Activated naive CD4-positive, alpha-beta T cell treated with anti-CD3 and anti-CD28 coated beads, Interleukin-2, amount 50 U/mL, for 24 hours (primary cell): ENCODE results near the gene SLC35B2.
A peak's percentile ranks its signal among the peaks of the same experiment; 100 is the strongest.

Source experiments
- H3K27ac Mint-ChIP-seq: one replicate; pipeline ENCODE4 v1.8.0; 2021; ENCODE audit warnings: mild to moderate bottlenecking, mixed read lengths
- H3K27me3 Mint-ChIP-seq: one replicate; pipeline ENCODE4 v1.8.0; 2021; ENCODE audit warnings: mixed read lengths
- H3K36me3 Mint-ChIP-seq: one replicate; pipeline ENCODE4 v1.8.0; 2021; ENCODE audit warnings: mixed read lengths
- H3K4me1 Mint-ChIP-seq: one replicate; pipeline ENCODE4 v1.8.0; 2021; ENCODE audit warnings: mixed read lengths
- H3K4me3 Mint-ChIP-seq: one replicate; pipeline ENCODE4 v1.8.0; 2021; ENCODE audit warnings: mild to moderate bottlenecking, mixed read lengths
- H3K9me3 Mint-ChIP-seq: one replicate; pipeline ENCODE4 v1.8.0; 2021; ENCODE audit warnings: mixed read lengths

SLC35B2 gene

DNA sequence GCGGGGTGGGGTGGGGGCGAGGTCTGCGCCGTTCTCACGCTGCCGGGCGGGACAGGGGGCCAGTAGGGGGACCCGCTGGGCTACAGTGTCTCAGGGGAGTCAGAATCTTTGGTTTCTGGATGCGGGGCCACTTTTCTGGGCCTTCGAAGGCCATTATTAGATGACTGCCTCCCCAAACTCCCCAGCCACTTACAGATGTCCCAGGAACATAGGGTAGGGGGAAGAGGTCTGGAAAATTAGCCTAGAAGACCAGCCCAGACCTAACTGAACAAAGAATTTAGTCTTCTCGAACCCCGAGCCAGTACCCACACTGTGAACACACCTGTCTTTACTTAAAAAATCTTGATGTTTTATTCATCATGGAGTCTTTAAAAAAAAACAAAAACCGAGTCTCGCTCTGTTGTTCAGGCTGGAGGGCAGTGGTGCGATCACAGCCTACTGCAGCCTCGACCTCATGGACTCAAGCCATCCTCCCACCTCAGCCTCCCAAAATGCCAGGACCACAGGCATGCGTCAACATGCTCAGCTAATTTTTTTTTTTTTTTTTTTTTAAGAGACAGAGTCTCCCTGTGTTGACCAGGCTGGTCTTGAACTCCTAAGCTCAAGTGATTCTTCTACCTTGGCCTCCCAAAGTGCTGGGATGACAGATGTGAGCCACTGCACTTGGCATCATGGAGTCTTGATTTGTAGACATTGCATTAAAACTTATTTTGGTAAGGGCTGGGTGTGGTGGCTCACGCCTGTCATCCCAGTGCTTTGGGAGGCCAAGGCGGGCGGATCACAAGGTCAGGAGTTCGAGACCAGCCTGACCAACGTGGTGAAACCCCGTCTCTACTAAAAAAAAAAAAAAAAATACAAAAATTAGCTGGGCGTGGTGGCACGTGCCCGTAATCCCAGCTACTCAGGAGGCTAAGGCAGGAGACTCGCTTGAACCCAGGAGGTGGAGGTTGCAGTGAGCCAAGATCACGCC lies 37.2 kb downstream of the SLC35B2 start:
- Mint-ChIP-seq H3K27me3 (no peaks in the 10 kb centered on the region), H3K4me1 (peaks cover 34% of the 10 kb centered on the region), H3K9me3 (no peaks in the 10 kb centered on the region), H3K36me3 (peaks cover 3% of the 10 kb centered on the region), H3K27ac (no peak overlapping the region), H3K4me3 (no peak overlapping the region)

DNA sequence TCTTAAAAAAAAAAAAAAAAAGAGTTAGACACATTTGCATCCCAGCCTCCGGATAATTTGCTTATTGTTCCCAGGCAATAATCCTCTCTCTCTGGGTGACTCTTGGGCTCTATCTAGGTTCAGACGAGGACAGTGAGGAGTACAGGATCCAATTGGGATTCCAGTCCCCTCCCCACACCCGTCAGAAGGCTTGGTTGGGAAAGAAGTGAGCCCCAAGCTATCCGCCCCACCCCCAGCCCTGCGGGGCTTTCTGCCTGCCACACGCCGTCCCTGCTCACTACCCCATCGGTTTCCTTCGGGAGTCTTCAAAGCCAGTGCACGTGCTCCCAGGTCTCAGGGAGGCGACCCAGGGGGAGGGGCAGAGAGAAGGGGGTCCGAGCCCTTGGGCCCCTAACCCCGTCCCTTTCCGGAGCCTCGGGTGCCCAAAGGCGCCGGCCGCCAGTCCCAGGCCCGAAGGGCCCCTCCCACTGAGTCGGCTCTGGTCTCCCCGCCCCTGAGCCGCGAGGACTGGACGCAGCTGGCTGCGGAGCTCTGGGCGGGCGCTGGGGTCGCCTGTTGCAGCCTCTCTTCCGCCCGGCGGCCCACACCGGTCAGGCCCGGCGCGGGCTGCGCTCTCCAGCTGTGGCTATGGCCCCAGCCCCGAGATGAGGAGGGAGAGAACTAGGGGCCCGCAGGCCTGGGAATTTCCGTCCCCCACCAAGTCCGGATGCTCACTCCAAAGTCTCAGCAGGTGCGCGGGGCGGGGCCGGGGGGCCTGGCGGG lies 38.1 kb downstream of the SLC35B2 start:
- H3K4me3 Mint-ChIP-seq = peak overlapping the region; percentile 63
- peaks cover 26% of the 10 kb centered on the region for H3K4me1 Mint-ChIP-seq
- H3K27me3 Mint-ChIP-seq = no peaks in the 10 kb centered on the region
- H3K9me3 Mint-ChIP-seq = no peaks in the 10 kb centered on the region
- H3K27ac Mint-ChIP-seq = no peak overlapping the region
- no peaks in the 10 kb centered on the region for H3K36me3 Mint-ChIP-seq

DNA sequence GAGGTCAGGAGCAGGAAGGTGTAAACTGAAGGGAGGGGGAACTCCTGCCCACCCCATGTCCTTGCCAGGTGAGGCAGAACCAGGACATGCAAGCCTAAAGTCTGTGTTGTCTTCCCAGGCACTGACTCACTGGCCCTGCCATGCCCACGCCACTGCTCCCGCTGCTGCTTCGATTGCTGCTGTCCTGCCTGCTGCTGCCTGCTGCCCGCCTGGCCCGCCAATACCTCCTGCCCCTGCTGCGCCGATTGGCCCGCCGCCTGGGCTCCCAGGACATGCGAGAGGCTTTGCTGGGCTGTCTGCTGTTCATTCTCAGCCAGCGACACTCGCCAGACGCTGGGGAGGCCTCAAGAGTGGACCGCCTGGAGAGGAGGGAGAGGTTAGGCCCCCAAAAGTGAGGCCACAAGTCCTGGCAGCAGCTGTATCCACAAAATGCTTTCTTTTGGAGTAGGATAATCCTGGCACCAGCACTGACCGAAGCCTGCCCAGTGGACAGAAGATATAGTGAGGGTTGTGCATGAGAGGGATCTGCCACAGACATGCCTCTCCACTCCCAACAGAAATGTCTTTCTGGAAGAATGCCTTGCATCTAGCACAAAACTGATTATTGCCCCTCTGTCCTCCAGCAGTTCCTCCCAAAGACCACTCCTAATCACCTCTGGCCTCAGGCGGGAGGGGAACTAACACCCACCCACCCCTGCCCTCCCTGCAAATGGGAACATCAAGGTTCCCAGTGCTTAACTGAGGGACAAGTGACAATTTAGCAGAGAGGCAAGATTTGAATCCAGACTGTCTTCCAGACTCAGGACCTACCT lies 39.8 kb downstream of the SLC35B2 start:
- H3K27me3 Mint-ChIP-seq = no peaks in the 10 kb centered on the region
- no peaks in the 10 kb centered on the region for H3K36me3 Mint-ChIP-seq
- no peak overlapping the region for H3K27ac Mint-ChIP-seq
- H3K9me3 Mint-ChIP-seq = no peaks in the 10 kb centered on the region
- H3K4me3 Mint-ChIP-seq = no peak overlapping the region
- H3K4me1 Mint-ChIP-seq = peaks cover 17% of the 10 kb centered on the region

DNA sequence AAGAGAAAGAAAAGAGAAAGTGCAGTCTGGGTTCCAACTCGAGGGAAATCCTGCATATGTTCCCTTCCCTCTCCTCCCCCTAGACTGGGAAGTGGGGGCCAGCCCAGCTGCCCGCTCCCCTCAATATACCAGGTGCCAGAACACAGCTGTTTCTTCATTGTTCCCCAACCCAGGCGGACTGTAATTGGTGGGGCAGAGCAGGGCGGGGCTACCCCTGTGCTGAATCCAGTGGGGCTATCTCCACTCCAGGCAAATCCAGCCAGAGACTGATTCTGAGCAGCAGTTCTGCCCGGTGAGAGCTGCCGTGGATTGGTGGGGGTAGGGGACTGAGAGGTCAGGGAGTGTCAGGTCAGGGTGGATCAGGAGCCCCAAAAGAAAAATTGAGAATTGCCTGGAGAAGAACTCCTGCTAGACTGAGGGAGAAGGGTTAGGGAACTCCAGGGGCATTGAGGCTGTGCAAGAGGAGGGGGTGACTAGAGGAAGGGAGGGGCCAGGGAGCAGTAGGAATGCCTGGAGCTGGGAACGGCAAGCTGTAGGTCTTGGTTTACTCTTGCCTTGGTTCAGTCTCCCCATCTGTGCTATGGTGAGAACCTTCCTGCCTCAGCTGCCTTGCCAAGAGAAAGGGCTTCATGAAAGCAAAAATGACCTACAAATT lies 40.5 kb downstream of the SLC35B2 start, which contains the start of gene MYMX:
Gene MYMX, plus strand, starts transcription at position 250 of the 655 bp plus-strand sequence. CDS start 546 bp downstream, outside the sequence.
- Mint-ChIP-seq H3K4me3 (no peak within 1 kb of the TSS), H3K4me1 (peaks cover 13% of the 10 kb centered on the region), H3K27me3 (no peaks in the 10 kb centered on the region), H3K9me3 (no peaks in the 10 kb centered on the region), H3K27ac (no peak within 1 kb of the TSS), H3K36me3 (no peaks in the 10 kb centered on the region)

DNA sequence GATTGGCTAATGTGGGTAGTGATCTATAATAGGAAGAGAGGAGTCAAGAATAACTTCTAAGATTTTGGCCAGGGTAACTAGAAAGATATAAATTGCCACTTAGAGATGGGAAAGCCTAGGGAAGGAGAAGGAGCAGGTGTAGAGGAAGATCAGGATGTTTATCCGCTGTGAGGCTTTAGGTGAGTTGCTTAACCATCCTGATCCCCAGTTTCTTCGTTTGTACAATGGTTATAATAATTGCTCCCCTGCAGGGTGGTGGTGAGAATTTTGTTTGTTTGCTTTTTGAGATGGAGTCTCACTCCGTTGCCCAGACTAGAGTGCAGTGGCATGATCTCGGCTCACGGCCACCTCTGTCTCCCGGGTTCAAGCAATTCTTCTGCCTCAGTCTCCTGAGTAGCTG lies 43.0 kb downstream of the SLC35B2 start:
- no peak overlapping the region for H3K27ac Mint-ChIP-seq
- H3K4me1 Mint-ChIP-seq = peaks cover 7% of the 10 kb centered on the region
- H3K36me3 Mint-ChIP-seq = no peaks in the 10 kb centered on the region

DNA sequence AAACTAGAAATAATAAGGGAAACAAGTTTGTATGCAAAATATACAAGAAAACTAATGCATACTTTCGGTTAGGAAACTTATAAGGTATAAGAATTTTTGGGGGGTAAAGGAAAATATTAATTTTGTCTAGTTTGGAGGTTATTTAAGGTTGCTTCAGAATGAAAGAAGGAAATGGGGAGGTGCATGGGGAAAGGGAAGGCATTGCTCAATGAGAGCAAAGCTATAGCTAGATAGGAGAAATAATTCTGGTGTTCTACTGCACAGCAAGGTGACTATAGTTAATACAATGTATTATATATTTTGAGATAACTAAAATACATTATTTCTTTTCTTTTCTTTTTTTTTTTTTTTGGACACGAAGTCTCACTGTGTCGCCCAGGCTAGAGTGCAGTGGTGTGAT lies 46.0 kb downstream of the SLC35B2 start:
- no peaks in the 10 kb centered on the region for H3K27me3 Mint-ChIP-seq
- H3K4me1 Mint-ChIP-seq = no peaks in the 10 kb centered on the region
- H3K27ac Mint-ChIP-seq = no peak overlapping the region
- no peaks in the 10 kb centered on the region for H3K9me3 Mint-ChIP-seq
- H3K36me3 Mint-ChIP-seq = no peaks in the 10 kb centered on the region
- H3K4me3 Mint-ChIP-seq = no peak overlapping the region

More for the DNA sequence above, 43.0 kb downstream of the SLC35B2 start:
- no peaks in the 10 kb centered on the region for H3K27me3 Mint-ChIP-seq
- H3K9me3 Mint-ChIP-seq = no peaks in the 10 kb centered on the region
- H3K4me3 Mint-ChIP-seq = no peak overlapping the region

DNA sequence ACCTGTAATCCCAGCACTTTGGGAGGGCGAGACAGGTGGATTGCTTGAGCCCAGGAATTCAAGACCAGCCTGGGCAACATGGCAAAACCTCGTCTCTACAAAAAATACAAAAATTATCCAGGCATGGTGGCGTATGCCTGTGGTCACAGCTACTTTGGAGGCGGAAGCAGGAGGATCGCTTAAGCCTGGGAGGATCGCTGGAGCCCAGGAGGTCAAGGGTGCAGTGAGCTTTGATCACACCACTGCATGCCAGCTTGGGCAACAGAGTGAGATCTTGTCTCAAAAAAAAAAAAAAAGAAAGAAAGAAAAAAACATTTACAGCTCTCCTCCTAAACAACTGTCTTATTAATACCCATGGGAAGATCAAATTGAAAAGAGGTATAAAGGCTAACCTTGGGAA lies 49.4 kb downstream of the SLC35B2 start:
- no peak overlapping the region for H3K27ac Mint-ChIP-seq
- no peaks in the 10 kb centered on the region for H3K4me1 Mint-ChIP-seq
- H3K36me3 Mint-ChIP-seq = no peaks in the 10 kb centered on the region
- H3K9me3 Mint-ChIP-seq = no peaks in the 10 kb centered on the region
- H3K27me3 Mint-ChIP-seq = no peaks in the 10 kb centered on the region
- H3K4me3 Mint-ChIP-seq = no peak overlapping the region
